HG03558 (cell line): ENCODE measurements around the gene VRK1.

ENCODE experiments used
- ATAC-seq: cut with Tn5 transposase; IDR thresholded peaks from one replicate; pipeline ENCODE4 v1.9.1; 2021; ENCODE audit warnings: moderate number of reproducible peaks; ENCODE audit not compliant: unreplicated experiment; ENCODE audit errors: extremely low read depth

VRK1 gene

DNA sequence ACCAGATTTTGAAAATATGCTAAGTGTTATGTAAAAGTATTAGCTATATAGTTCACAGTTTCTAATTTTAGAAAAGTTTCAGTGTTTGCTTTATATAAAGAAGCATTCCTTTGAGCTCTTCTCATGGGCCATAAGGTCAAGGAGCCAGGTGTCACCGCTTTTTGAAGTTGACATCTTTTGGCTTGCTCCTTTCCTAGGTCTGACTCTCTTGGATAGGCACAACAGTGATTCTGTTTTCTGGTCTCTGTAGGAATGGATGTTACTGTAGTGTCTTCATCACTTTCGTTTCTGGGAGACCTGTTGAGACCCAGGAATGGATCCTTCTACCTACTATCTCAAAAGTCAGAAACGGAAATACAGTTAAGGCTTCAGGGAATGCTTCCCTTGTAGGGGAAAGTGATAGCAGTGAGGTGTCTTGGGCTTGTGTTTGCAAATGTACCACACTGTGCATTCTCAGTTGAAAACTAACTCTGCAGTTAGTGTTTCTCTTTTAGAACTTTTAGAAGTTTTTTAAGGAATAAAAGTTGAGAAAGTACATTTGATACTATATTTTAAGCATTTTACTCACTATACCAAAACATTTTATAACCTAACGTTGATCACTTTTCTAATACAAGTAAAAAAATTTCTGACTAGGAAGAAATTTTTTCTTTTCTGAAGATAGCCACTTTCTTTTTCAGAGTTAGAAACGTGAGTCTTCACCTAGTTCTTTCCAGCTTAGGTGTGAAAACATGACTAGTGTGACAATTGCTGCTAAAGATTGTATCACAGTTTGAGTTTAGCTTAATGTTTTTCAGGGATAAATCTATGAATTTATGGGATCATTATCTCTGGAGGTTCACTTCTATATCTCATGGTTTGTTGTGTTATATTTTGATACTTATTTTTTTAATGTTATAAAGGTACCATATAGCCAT is 20.8 kb downstream of the VRK1 start:
- ATAC-seq, result no peak

DNA sequence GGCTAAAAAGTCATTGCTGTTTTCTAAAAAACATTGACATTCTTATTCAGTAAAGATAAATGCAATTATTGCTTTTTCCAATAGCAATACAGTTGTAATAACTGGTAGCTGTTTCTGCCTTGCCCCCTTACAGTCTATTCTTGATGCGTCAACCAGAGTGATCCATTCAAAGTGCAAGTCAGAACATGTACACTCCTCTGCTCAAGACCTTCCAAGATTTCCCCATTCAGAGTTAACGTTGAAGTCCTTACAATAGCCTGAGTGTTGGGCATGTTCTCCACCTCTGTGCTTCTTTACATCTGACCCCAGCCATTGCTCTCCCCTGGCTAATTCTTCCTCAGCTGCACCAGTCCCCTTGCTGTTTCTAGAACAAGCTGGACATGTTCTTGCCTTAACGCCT is 24.3 kb downstream of the VRK1 start:
- no peak for ATAC-seq

DNA sequence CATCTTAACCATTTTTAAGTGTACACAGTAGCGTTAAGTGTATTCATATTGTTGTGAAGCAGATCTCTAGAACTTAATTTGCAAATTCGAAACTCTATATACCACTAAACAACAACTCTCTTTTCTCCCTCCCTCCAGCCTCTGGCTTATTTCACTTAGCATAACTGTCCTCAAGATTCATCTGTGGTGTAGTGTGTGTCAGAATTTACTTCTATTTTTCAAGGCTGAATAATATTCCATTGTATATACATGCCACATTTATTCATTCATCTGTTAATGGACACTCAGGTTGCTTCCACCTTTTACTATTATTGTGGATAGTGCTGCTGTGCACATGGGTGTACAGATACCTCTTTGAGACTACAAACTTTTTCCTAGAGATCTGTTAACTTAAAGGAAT is 26.5 kb downstream of the VRK1 start:
- no peak for ATAC-seq

DNA sequence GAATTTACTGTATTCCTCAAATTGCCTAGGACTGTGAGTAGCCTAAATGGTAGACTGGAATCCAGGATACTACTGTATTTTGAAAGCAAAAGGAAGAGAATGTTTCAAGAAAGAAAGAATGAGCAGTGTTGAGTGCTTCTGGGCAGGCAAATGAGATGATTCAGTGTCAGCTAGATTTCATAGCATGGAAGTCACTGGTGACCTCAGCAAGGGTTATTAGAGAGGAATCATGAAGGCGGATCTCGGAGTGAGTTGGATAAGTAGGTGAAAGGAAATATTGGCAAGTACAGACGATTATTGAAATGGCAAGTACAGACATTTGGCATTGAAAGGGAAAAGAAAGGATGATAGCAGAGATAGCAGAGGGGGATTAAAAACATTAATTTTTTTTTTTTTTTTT is 27.1 kb downstream of the VRK1 start:
- no peak for ATAC-seq

DNA sequence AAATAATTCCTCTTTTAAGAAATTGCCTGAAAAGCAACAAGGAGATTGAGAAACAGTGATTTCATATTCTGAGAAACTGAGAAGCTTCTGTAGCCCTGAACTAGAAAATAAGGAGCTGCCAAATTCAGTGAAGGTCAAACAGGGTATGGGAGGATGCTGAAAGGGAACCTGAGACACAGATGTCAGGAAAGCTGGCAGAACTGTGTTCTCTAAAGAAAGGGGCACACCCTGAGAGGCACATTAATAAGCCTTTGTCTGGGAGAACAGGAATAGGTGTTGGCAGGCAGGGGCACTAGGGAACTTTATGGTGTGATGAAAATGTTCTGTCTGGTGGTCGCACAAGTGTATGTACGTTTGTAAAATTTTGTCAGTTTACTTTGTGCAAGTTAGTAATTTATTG is 29.6 kb downstream of the VRK1 start:
- ATAC-seq, result no peak

DNA sequence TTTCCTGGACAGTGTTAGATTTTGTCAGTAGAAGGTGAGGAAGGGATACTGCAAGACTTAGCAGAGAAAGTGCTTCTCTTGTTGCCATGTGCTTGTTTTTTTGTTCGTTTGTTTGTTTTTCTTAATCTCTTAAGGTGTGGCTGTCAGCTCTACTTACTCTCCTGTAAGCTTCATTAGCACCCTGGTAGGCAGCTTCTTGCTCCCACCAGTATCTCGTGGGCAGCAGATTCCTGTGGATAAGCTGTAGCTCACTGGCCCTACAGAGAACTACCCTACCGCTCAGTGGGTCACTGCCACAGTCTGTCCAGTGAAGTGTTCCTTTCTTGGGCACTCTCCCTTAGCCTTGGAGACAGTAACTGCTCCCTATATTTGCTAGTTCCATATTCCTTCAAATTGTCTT is 30.1 kb downstream of the VRK1 start:
- no peak for ATAC-seq

DNA sequence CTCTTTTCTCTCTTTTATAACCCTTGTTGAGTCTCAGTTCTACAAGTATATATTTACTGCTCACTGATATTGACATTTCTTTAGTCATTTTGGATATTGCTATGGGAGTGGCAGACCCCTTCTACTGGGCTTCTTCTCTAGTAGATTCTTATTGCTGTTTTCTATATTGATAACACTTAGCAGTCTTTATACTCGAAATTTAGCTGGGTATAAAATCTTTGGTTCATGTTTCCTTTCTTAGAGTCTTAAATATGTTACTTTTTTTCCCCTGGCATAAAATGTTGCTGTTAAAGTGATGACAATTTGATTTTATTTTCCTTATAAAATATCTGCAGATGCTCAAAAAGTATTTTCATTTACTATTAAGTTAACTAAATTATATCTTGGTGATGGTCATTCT is 32.6 kb downstream of the VRK1 start:
- no peak for ATAC-seq

DNA sequence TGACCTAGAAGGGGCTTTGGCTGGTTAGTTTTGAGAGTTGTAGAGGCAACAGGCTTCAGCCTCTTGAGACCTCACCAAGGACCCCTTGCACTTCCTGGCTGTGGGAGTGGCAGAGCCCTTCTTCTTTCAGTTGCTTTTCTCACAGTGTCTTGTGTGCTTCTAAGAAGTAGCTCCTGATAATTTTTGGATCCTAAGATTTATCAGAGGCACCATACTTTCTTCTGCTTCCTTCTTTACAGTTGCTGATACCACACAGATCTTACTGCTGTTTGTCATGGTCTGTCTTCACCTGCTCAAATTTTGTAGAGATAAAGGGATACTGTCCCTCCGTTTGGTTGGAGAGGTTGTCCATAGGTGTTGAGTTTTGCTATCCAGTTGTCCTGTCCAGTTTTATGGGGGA is 33.8 kb downstream of the VRK1 start:
- ATAC-seq, result no peak

DNA sequence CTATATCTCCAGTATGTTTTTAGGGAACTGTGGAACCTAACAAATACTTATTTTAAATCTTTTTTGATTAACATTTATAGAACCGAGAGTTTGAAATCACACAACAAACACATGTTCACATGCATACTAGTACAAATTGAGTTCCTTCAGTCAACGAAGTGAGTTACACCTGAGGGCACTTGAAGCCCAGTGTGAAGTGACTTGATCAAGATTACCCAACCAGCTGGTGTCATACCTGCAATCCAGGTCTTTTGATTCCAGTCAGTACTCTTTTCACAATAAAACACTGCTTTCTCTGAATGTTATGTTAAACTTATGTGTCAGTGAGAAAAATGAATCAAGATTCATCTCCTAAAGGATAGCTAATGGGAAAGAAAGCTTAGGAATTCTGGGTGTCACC is 35.2 kb downstream of the VRK1 start:
- no peak for ATAC-seq

DNA sequence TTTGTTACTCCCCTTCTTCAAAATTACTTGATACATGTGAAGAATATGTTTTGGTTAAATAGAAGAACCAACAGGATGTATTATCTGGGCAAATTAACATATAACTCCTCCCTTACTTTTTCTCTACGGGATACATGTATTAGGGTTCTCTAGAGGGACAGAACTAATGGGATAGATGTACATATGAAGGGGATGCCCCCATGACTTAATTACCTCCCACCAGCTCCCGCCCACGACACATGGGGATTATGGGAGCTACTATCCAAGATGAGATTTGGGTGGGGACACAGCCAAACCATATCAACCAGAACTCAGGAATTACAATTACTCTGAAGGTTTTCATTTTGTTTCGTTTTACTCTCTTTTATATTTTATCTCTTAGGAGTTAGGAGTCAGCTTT is 41.3 kb downstream of the VRK1 start:
- ATAC-seq, result no peak

DNA sequence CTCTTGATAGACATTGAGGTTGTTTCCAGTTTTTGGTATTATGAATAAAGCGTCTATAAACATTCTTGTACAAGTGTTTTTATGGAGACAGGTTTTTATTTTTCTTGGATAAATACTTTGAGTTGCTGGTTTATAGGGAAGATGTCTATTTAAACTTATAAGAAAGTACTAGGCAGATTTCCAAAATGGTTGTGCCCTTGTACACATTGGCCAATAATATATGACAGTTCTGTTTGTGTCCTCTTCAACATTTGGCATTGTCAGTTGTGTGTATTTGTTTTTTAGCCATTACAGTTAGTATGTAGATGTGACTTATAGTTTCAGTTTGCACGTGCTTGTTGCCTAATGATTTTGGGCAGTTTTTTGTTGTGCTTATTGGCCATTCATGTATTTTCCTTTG is 42.1 kb downstream of the VRK1 start:
- no peak for ATAC-seq

DNA sequence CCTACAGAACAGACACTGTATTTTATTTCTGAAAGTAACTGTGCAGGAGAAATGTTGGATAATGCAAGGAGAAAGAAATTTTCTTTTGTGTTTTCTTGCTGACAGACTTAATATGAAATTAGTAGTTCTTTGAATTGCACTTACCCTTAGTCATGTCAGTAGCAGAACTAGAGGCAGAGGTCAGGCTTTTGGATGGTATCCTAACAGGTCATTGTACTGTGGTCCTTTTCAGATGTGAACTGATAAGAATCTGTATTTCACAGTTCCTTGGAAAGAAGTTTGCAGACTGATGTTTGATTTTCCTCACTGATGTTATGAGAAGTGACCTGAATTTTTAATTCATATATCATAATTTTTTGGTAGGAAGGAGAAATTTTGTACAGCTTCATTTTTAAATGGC is 46.0 kb downstream of the VRK1 start:
- ATAC-seq, result no peak

DNA sequence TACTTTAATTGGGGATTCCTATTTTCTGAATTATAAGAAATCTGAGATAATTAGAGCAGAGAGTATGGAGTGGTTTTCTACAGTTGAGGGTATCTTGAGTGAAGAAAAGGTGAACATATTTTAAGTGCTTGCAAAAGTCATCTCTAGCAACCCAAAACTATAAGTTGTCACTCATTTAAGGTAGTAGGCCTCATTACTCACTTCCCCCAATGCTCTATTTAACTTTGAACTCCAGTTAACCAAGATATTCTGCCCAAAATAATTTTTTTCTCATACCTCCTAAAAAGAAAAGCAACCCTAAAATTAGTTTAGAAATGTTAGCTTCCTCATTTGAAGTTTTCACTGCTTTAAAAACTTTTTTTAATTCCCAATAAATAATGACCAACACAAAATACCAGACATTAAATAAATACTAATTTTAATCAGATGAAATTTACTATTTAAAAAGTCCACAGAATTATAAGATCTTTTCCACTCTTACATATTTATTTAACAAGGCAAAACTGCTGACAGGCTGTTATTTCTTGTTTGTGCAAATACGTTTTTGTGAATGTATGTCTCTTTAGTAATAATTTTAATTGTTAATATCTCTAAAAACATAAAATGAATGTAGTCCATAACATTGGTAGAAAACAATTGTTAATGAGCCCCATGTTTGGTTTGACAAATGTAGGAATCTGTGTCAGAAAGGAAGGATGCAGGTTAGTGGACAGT is 47.8 kb downstream of the VRK1 start:
- no peak for ATAC-seq

DNA sequence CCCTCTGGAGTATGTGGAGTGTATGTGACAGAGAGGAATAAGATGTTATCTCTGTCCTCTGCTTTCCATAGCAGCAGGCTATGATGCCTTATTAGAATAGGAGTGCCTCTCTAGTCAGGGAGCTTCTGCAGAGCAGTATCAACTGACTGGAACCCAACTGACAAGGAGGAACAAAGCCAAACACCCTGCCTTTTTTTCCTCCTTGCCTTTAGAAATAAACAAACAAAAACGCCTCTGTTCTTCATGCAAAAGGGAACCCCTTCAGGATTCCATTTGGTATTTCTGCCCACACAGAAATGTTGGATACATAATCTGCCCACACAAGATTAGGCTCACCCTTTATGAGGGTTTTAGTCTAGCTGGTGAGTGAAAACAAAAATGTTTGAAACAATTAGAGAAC is 50.3 kb downstream of the VRK1 start:
- no peak for ATAC-seq

DNA sequence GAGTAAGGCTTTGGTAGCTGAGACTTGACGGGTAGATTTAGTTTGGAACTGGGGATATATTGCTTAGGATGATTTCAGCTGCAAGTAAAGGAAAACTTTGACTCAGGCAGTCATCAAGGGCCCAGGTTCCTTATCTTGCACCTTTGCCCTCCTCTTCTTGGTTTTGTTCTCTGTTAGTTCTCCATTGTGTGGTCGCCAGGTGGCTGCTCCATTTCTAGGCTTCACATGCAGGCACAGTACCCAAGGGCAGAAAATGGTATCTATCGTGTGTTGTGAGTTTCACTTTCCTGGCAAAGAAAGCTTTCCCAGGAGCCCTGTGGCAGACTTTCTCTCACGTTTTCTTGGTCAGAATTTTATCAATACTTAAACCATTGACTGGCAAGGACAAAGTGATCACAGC is 50.8 kb downstream of the VRK1 start:
- ATAC-seq, result no peak

DNA sequence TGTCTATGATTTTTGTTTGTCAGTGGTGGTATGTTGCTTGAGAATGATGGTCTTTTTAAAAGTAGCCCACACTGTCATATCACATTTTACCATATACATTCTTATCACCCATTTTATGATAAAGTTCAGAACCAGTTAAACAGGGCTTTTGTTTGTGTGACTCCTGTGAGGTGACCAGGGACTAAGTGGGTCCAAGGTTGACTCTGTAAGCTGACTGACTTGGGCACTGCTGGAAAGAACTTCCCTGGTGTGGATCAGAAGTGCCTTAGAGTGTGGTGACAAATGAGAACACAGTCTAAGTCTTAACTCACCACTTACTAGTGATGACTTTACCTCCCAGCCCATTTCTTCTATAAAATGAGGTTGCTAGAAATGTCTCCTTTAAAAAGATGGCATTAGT is 52.6 kb downstream of the VRK1 start:
- ATAC-seq, result no peak

DNA sequence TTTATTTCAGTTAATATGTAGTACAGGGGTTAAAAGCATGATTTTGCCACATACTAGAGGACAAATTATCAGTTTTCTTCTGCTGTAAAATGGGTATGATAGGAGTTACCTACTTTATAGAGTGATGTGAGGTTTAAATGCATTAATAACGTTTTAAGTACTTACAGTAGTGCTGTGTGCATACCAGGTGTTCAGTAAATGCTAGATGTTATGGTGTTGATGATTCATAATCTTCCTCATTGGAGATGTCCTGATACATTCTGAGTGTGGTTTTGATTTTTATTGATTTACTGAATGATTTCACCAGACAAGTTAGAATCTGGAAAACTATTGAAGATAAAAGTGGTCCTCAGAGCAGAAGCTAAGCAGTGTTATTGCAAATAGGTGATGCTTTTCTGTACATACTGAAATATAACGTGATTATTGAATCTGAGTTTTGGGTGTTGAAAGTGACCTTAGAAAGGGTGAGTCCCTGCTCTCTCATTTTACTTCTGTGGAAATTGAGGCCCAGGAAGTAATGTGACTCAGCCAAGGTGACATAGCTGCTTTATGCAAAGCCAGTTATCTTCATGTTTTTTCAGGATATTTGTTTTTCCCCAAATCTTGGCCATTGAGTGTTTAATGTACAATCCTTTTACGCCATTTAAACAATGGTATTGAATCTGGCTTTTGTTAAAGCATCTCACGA is 54.7 kb downstream of the VRK1 start:
- ATAC-seq, result no peak

DNA sequence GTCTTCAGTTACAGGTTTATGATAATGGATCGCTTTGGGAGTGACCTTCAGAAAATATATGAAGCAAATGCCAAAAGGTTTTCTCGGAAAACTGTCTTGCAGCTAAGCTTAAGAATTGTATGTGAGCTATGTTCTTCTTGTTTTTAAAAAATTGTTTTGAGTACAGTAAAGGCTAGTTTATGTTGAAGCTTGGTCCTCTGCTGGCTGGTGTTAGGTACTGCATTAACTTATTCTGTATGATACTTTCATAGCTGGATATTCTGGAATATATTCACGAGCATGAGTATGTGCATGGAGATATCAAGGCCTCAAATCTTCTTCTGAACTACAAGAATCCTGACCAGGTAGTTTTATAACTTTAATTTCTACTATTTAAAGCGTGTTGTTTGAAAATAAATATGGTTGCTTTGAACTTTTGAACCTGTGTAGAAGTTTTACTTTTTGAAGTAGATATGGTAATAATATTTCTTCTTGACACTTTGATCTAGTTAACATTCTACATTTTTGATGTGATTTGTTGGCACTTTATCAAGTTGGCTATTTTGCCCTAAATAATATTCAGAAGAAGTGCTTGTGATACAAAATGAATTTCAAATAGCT is 55.7 kb downstream of the VRK1 start:
- no peak for ATAC-seq

DNA sequence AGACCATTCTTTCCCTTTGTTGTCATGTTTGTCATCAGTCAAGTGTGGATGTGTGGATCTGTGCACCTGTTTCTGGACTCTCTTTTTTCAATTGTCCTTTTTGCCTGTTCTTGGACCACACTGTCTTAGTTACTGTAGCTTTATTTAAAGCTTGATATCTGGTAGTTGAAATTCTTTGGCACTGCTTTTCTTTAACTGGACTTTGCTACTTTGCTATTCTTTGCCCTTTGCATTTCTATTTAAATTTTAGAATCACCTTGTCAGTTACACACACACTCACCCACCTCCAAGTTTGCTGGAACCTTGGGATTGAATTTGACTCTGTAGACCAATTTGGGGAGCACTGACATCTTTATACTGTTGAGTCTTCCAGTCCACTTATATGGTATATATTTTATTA is 61.5 kb downstream of the VRK1 start:
- ATAC-seq, result no peak

DNA sequence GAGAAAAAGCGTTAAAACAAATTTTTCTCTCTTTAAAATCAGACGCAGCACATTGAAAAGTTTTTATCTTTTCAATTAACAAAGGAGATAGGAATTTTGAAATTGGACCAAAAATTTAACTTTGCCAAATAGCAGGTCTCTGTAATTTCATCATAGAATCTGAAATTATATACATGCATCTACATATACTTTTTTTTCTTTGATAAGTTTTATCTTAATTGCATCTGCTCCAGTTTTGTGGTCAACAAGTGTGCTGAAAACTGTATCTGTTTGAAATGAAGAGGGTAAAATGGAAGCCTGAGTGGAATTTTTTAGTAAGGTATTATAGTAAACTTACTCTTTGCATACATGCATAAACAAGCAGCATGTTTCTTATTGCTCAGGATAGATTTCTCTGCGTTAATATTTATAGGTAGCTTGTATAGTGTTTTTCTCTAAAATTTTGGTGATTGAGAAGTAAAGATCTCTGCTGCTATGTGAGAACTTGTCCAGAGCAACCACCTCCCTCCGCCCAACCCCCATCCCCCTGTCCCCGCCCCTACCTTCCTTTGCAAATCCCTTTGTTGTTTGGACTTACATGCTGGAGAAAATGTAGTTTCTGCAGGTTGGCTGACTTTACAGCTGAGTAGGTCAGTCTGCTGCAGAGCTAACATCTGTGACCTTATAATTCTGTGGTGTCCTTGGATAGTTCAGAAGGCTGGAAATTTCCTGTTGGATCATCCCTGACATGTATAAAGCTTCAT is 64.6 kb downstream of the VRK1 start:
- ATAC-seq, result no peak
